Spleen (tissue), 11 donors: ENCODE data around the gene ZNF507. TPM values are rescaled to one million over a fixed set of nuclear protein-coding genes. Genes with fewer than 3 reads are reported as not detected.

Experiments used
- DNase-seq: peaks from one replicate; pipeline ENCODE4 v3.0.0-alpha.2; 2020
- H3K27ac ChIP-seq, 8 donors: fragments of 200-600 bp; sonication (generic) in 7 of 8; 1 replicate in 4 of 8; 2 replicates in 4 of 8; pipeline versions ENCODE4 v1.5.0 to v1.8.0; 2016 to 2021; ENCODE audit warnings: inconsistent platforms in 4 of 8, mild to moderate bottlenecking in 4 of 8, moderate library complexity in 1 of 8
- H3K27me3 ChIP-seq, 7 donors: fragments of 200-600 bp; sonication (generic) in 6 of 7; replicated peaks in 1 of 7; 1 replicate in 4 of 7; 2 replicates in 3 of 7; pipeline versions ENCODE4 v1.5.0 to v1.8.0; 2016 to 2021; ENCODE audit warnings: inconsistent platforms in 3 of 7, mild to moderate bottlenecking in 1 of 7
- H3K36me3 ChIP-seq, 6 donors: fragments of 200-600 bp; sonication (generic) in 5 of 6; 1 replicate in 4 of 6; 2 replicates in 2 of 6; pipeline versions ENCODE4 v1.5.0 to v1.8.0; 2016 to 2021; ENCODE audit warnings: inconsistent platforms in 2 of 6
- H3K4me1 ChIP-seq, 6 donors: fragments of 200-600 bp; sonication (generic) in 5 of 6; 1 replicate in 3 of 6; 2 replicates in 3 of 6; pipeline versions ENCODE4 v1.5.0 to v1.8.0; 2016 to 2021; ENCODE audit warnings: inconsistent platforms in 3 of 6
- H3K4me3 ChIP-seq, 8 donors: fragments of 200-600 bp; sonication (generic) in 7 of 8; 1 replicate in 4 of 8; 2 replicates in 4 of 8; pipeline versions ENCODE4 v1.5.0 to v1.8.0; 2016 to 2021; ENCODE audit warnings: inconsistent platforms in 4 of 8, mild to moderate bottlenecking in 4 of 8, moderate library complexity in 2 of 8
- H3K9me3 ChIP-seq, 8 donors: fragments of 200-600 bp; sonication (generic) in 7 of 8; 1 replicate in 4 of 8; 2 replicates in 4 of 8; pipeline versions ENCODE4 v1.5.0 to v1.8.0; 2016 to 2021; ENCODE audit warnings: inconsistent platforms in 4 of 8
- POLR2A ChIP-seq, 3 donors: fragments of 450-650 bp; IDR thresholded peaks; one replicate each; pipeline ENCODE4 v1.5.1; 2017; ENCODE audit warnings: antibody characterized with exemption in 3 of 3, mild to moderate bottlenecking in 1 of 3
- POLR2AphosphoS5 ChIP-seq, 3 donors: sonication (generic); formaldehyde crosslinking; IDR thresholded peaks; one replicate each; pipeline ENCODE4 v1.5.1; 2017; ENCODE audit warnings: antibody characterized with exemption in 3 of 3
- WGBS, 5 donors: extraction: QIAGEN DNeasy Blood & Tissue Kit in 3 of 5; methylation state at CpG; one replicate each; pipeline versions ENCODE4 v1.1.5 to v1.1.7; 2013 to 2018; 5-methylcytosine and 5-hydroxymethylcytosine counted together
- intact Hi-C: fragments of 100-400 bp; cut with DNase I; formaldehyde crosslinking; loops from one replicate; pipeline ENCODE4 v1.15.0; 2023; ENCODE audit warnings: low total_unique reads
- polyA plus RNA-seq, 3 donors: library from polyadenylated mRNA; stranded (reverse); fragments of 200-250 nt; gene quantifications; one replicate each; pipeline ENCODE4 v1.2.1, GENCODE V29; 2013
- total RNA-seq, 7 donors: library from RNA; depleted of rRNA in 3 of 7; stranded (reverse); fragments of >200 nt in 3 of 7; fragmentation: NEBNext Ultra II Directional in 4 of 7; extraction: Animal tissue kit (Norgen Biotek cat#: 25700) in 4 of 7; gene quantifications; one replicate each; pipeline versions ENCODE4 v1.1.0 to v1.2.1, GENCODE V29; 2016 to 2021
- TF ChIP-seq, protein P1 (sequence below), 11 experiments: fragments of 200-600 bp in 7 of 11; fragments of 450-650 bp in 4 of 11; sonication (generic) in 4 of 11; IDR thresholded peaks in 8 of 11; conservative IDR thresholded peaks in 3 of 11; 1 replicate in 7 of 11; 2 replicates in 4 of 11; pipeline versions ENCODE4 v1.4.0 to v1.8.0; 2016 to 2021; ENCODE audit warnings: antibody characterized with exemption in 11 of 11, inconsistent platforms in 4 of 11, mild to moderate bottlenecking in 1 of 11
- donor health status: healthy with polysubstance abuse.
- donor health status: DM: no; HTN: no; CAD: no; lungs with moderate emphysema.
- donor health status: DM: no; HTN: no; CAD: no.
- donor health status: Bipolar disorder and iron deficiency.
- donor health status: healthy.
- donor health status: DM: no; HTN: no; CAD: no.
- donor health status: DM: yes; HTN: yes; CAD: no.

Gene ZNF507
- total and polyA plus RNA-seq, 10 donors, result 3.6 to 31.4 (median 23.7) TPM

DNA sequence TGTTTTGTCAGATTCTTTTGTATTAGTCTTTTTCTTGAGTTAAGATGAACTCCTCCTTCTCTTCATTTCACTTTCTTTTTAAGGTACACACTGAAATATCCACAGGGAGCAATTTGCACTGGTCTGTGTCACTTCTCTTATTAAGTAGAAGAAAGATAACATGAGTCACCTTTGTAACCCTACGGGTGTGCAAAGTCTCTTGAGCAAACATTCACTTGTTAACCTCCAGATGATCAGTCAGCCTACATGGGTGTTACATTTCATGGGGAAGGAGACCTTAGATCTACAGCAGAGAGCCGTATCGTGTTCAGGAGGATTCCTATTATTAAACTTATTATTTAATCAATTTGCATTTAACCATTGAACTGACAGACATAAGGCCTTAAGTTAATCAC, 5.1 kb downstream of the ZNF507 start:
- Histone ChIP-seq H3K27me3 (peaks cover 0 to 2% (median 0%) of the 10 kb centered on the region in 7 donors), H3K27ac (peak overlapping the region in 1 of 8 donors; percentile 55), H3K36me3 (peaks cover 0 to 70% (median 43%) of the 10 kb centered on the region in 6 donors), H3K4me1 (peaks cover 44 to 85% (median 67%) of the 10 kb centered on the region in 6 donors), H3K9me3 (no peaks in the 10 kb centered on the region), H3K4me3 (no peak overlapping the region)
- TF ChIP-seq POLR2AphosphoS5 (IDR thresholded peaks at IDR 0.05), result no peak
- TF ChIP-seq, protein P1, sequence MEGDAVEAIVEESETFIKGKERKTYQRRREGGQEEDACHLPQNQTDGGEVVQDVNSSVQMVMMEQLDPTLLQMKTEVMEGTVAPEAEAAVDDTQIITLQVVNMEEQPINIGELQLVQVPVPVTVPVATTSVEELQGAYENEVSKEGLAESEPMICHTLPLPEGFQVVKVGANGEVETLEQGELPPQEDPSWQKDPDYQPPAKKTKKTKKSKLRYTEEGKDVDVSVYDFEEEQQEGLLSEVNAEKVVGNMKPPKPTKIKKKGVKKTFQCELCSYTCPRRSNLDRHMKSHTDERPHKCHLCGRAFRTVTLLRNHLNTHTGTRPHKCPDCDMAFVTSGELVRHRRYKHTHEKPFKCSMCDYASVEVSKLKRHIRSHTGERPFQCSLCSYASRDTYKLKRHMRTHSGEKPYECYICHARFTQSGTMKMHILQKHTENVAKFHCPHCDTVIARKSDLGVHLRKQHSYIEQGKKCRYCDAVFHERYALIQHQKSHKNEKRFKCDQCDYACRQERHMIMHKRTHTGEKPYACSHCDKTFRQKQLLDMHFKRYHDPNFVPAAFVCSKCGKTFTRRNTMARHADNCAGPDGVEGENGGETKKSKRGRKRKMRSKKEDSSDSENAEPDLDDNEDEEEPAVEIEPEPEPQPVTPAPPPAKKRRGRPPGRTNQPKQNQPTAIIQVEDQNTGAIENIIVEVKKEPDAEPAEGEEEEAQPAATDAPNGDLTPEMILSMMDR (IDR thresholded peaks at IDR 0.05 in 8 of 11, conservative IDR thresholded peaks at IDR 0.05 in 3 of 11), result no peak
- no peak for TF ChIP-seq POLR2A (IDR thresholded peaks at IDR 0.05)
- WGBS, 5 donors, result 79 to 88% (median 85%) methylated on average over 3 of the region's 3 CpGs
- intact Hi-C loops, result no loop called here
- DNase-seq, result no peak

DNA sequence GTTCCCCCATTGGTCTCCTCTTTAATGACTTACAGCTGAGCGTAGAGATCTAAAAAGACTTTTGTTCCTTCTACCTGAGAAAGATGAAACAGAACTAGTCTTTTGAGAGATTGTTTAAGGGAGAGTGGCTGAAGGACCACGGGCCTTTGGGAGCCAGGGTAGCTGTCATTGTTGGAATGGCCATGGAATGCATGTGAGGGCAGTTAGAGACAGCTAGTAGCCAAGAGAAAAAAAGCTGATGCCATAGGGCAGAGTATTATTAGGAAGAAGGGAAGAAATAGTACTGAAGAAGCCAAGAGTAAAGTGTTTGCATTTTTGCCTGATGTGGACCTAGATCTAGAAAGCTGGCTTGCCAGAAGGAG, 5.6 kb downstream of the ZNF507 start:
- no peak overlapping the region for H3K4me3 ChIP-seq
- H3K27me3 ChIP-seq, result no peaks in the 10 kb centered on the region
- H3K4me1 ChIP-seq, result peaks cover 44 to 86% (median 71%) of the 10 kb centered on the region in 6 donors
- 89 to 96% (median 93%) methylated on average over 2 of the region's 2 CpGs for WGBS, 5 donors
- no peaks in the 10 kb centered on the region for H3K9me3 ChIP-seq
- peak overlapping the region in 1 of 8 donors; percentile 55 for H3K27ac ChIP-seq
- intact Hi-C loops, result no loop called here
- TF ChIP-seq POLR2AphosphoS5 (IDR thresholded peaks at IDR 0.05), result no peak
- TF ChIP-seq, protein P1 (IDR thresholded peaks at IDR 0.05 in 8 of 11, conservative IDR thresholded peaks at IDR 0.05 in 3 of 11), result no peak
- TF ChIP-seq POLR2A (IDR thresholded peaks at IDR 0.05), result no peak
- peaks cover 0 to 75% (median 45%) of the 10 kb centered on the region in 6 donors for H3K36me3 ChIP-seq
- no peak for DNase-seq

GRCh38 chr19:32352241-32352630, 6.8 kb downstream of the ZNF507 start:
- intact Hi-C loops, result no loop called here
- H3K9me3 ChIP-seq, result no peaks in the 10 kb centered on the region
- peaks cover 34 to 86% (median 62%) of the 10 kb centered on the region in 6 donors for H3K4me1 ChIP-seq
- H3K27me3 ChIP-seq, result no peaks in the 10 kb centered on the region
- WGBS, 5 donors, result 96 to 98% (median 97%) methylated on average over 1 of the region's 1 CpG
- H3K4me3 ChIP-seq, result no peak overlapping the region
- TF ChIP-seq, protein P1 (IDR thresholded peaks at IDR 0.05 in 8 of 11, conservative IDR thresholded peaks at IDR 0.05 in 3 of 11), result no peak
- TF ChIP-seq POLR2AphosphoS5 (IDR thresholded peaks at IDR 0.05) (no peak), POLR2A (IDR thresholded peaks at IDR 0.05) (no peak)
- no peak for DNase-seq
- H3K36me3 ChIP-seq, result peaks cover 0 to 87% (median 56%) of the 10 kb centered on the region in 6 donors
- peak overlapping the region in 4 of 8 donors; percentile 34 to 65 (median 48) for H3K27ac ChIP-seq

- Histone ChIP-seq H3K9me3 (no peaks in the 10 kb centered on the region), H3K36me3 (peaks cover 0 to 89% (median 63%) of the 10 kb centered on the region in 6 donors), H3K4me3 (no peak overlapping the region), H3K27ac (no peak overlapping the region), H3K27me3 (no peaks in the 10 kb centered on the region), H3K4me1 (peaks cover 21 to 79% (median 44%) of the 10 kb centered on the region in 6 donors)
- TF ChIP-seq, protein P1 (IDR thresholded peaks at IDR 0.05 in 8 of 11, conservative IDR thresholded peaks at IDR 0.05 in 3 of 11), result no peak
- TF ChIP-seq POLR2A (IDR thresholded peaks at IDR 0.05) (no peak), POLR2AphosphoS5 (IDR thresholded peaks at IDR 0.05) (no peak)
- DNase-seq, result no peak
- 88 to 98% (median 96%) methylated on average over 9 of the region's 9 CpGs for WGBS, 5 donors
- intact Hi-C loops, result no loop called here
These were observed 8.9 kb downstream of the ZNF507 start for GRCh38 chr19:32354345-32354744.
